Breast epithelium (tissue), 4 donors: Measurements from ENCODE around the gene HIF1A. TPM values are rescaled to one million over a fixed set of nuclear protein-coding genes. Genes with fewer than 3 reads are reported as not detected.

Source experiments
- DNase-seq, 2 donors: peaks; one replicate each; pipeline ENCODE4 v3.0.0-alpha.2; 2019; ENCODE audit warnings: low spot score in 2 of 2
- H3K27ac ChIP-seq, 2 donors: fragments of 200-600 bp; sonication (generic) in 1 of 2; one replicate each; pipeline ENCODE4 v1.5.1; 2016 to 2019; ENCODE audit warnings: mild to moderate bottlenecking in 1 of 2
- H3K27me3 ChIP-seq, 2 donors: fragments of 200-600 bp; sonication (generic) in 1 of 2; one replicate each; pipeline versions ENCODE4 v1.5.1 to v1.6.0; 2017 to 2019; ENCODE audit warnings: control low read depth in 1 of 2, mild to moderate bottlenecking in 1 of 2
- H3K36me3 ChIP-seq: fragments of 200-600 bp; one replicate; pipeline ENCODE4 v1.5.1; 2019
- H3K4me1 ChIP-seq, 2 donors: fragments of 200-600 bp; sonication (generic); one replicate each; pipeline ENCODE4 v1.5.1; 2016 to 2019; ENCODE audit warnings: control low read depth in 1 of 2
- H3K4me3 ChIP-seq, 3 donors: fragments of 200-600 bp; sonication (generic); 1 replicate in 2 of 3; 2 replicates in 1 of 3; pipeline ENCODE4 v1.5.1; 2016 to 2019; ENCODE audit warnings: mild to moderate bottlenecking in 3 of 3, moderate library complexity in 2 of 3
- H3K9me3 ChIP-seq, 2 donors: fragments of 200-600 bp; sonication (generic) in 1 of 2; one replicate each; pipeline ENCODE4 v1.5.1; 2016 to 2019; ENCODE audit warnings: control low read depth in 1 of 2
- CTCF ChIP-seq, 3 donors: fragments of 450-650 bp; IDR thresholded peaks; one replicate each; pipeline ENCODE4 v1.5.1; 2016 to 2017; ENCODE audit warnings: antibody characterized with exemption in 3 of 3, mild to moderate bottlenecking in 3 of 3, moderate library complexity in 3 of 3
- POLR2A ChIP-seq: fragments of 450-650 bp; IDR thresholded peaks from one replicate; pipeline ENCODE4 v1.6.1; 2016; ENCODE audit warnings: antibody characterized with exemption, mild to moderate bottlenecking, moderate library complexity
- POLR2AphosphoS5 ChIP-seq, 3 donors: sonication (generic); formaldehyde crosslinking; IDR thresholded peaks; one replicate each; pipeline ENCODE4 v1.6.1; 2017; ENCODE audit warnings: antibody characterized with exemption in 3 of 3
- intact Hi-C: fragments of 100-400 bp; cut with DNase I; formaldehyde crosslinking; loops from one replicate; pipeline ENCODE4 v1.15.1; 2023; ENCODE audit warnings: low total_unique reads
- total RNA-seq, 3 donors: library from RNA; depleted of rRNA; stranded (reverse); fragments of >200 nt; gene quantifications; one replicate each; pipeline ENCODE4 v1.1.0, GENCODE V29; 2016

Gene HIF1A
- total RNA-seq, 3 donors from 2014 or later = 64.8 to 104 (median 92.3) TPM

DNA sequence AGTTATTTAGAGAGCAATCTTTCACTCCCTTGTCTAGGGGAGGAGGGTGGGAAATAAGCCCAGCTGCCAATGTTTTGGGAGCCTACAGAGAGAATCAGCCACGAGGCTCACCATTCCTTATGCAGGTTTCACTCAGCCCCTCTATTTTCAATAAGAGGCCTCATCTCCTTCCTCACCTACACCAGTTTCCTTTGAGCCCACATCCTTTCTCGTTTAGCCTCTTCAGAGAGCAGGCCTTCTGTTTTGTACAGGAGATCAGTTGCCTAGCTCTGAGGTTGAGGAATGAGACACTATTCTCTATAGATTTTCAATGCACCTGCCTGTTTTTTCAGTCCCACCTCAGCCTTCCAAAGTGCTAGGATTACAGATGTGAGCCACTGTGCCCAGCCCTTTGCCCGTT is 84.8 kb downstream of the HIF1A start:
- no peaks in the 10 kb centered on the region for H3K4me1 ChIP-seq
- H3K9me3 ChIP-seq = no peaks in the 10 kb centered on the region
- intact Hi-C loops = no loop called here
- no peak for DNase-seq
- H3K27me3 ChIP-seq = no peaks in the 10 kb centered on the region
- H3K27ac ChIP-seq = no peak overlapping the region
- TF ChIP-seq POLR2AphosphoS5 (IDR thresholded peaks at IDR 0.05) = no peak
- TF ChIP-seq CTCF (IDR thresholded peaks at IDR 0.05) = no peak
- no peak for TF ChIP-seq POLR2A
- peaks cover 4% of the 10 kb centered on the region for H3K36me3 ChIP-seq
- H3K4me3 ChIP-seq = no peak overlapping the region

- H3K4me1 ChIP-seq = no peaks in the 10 kb centered on the region
- no peaks in the 10 kb centered on the region for H3K9me3 ChIP-seq
- intact Hi-C loops = no loop called here
- TF ChIP-seq POLR2A = no peak
- no peak for TF ChIP-seq CTCF (IDR thresholded peaks at IDR 0.05)
- no peak for TF ChIP-seq POLR2AphosphoS5 (IDR thresholded peaks at IDR 0.05)
- H3K4me3 ChIP-seq = no peak overlapping the region
- no peak for DNase-seq
- no peaks in the 10 kb centered on the region for H3K27me3 ChIP-seq
- H3K36me3 ChIP-seq = no peaks in the 10 kb centered on the region
- H3K27ac ChIP-seq = no peak overlapping the region
Observed at GRCh38 chr14:61797309-61797708, 102.0 kb downstream of the HIF1A start.

Other genes with a start within 250 kb of the HIF1A start
- gene SNAPC1, start 66.9 kb downstream of the HIF1A start, total RNA-seq = 1 to 10 TPM; 4.6 to 9.1 (median 7.2) TPM
- under 1 TPM in 2 of 3 donors, not detected in 1; under 0.01 TPM for gene SYT16, start 117.2 kb downstream of the HIF1A start, total RNA-seq